ENCODE results near the gene LRGUK. TPM values are rescaled to one million over a fixed set of nuclear protein-coding genes. Genes with fewer than 3 reads are reported as not detected.
A peak's percentile ranks its signal among the peaks of the same experiment; 100 is the strongest.

The LRGUK gene
- total RNA-seq, 6 experiments from 2014 or later = 0.13 to 0.37 (median 0.31) TPM; not detected in 1

DNA sequence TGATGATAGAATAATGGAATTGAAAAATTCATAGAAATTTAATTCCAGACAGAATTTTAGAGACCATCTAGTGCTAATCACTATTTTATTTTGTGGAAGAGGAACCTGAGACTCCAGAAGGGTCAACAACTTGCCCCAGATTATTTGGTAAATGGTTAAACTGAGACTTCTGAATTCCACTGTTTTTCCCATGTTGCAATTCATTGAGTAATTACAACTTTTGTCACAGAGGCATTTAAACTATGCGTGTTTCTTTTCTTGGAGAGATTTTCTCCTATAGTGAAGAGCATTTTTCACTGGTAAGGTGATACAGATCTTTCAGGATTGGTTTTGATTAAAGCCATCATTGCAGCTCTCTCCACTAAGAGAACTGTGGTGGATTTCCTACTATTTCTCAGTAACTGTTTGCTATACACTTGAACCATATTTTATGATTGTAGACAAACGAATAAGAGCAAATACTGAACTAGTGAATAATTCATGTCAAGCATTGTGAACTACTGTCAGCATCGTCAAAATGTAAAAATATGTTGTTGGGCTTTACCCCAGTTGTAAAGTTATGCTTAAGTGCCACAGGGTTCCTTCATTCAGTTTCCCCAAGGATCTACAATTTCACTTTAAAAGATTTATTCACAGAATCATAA is 26.5 kb downstream of the LRGUK start:
- TF ChIP-seq, protein P1, sequence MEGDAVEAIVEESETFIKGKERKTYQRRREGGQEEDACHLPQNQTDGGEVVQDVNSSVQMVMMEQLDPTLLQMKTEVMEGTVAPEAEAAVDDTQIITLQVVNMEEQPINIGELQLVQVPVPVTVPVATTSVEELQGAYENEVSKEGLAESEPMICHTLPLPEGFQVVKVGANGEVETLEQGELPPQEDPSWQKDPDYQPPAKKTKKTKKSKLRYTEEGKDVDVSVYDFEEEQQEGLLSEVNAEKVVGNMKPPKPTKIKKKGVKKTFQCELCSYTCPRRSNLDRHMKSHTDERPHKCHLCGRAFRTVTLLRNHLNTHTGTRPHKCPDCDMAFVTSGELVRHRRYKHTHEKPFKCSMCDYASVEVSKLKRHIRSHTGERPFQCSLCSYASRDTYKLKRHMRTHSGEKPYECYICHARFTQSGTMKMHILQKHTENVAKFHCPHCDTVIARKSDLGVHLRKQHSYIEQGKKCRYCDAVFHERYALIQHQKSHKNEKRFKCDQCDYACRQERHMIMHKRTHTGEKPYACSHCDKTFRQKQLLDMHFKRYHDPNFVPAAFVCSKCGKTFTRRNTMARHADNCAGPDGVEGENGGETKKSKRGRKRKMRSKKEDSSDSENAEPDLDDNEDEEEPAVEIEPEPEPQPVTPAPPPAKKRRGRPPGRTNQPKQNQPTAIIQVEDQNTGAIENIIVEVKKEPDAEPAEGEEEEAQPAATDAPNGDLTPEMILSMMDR (IDR thresholded peaks at IDR 0.05) = no peak
- no peak for TF ChIP-seq POLR2A (IDR thresholded peaks at IDR 0.05)
- DNase-seq = no peak
- ATAC-seq = peak in 3 of 4 donors; percentile 36 to 59 (median 55)

DNA sequence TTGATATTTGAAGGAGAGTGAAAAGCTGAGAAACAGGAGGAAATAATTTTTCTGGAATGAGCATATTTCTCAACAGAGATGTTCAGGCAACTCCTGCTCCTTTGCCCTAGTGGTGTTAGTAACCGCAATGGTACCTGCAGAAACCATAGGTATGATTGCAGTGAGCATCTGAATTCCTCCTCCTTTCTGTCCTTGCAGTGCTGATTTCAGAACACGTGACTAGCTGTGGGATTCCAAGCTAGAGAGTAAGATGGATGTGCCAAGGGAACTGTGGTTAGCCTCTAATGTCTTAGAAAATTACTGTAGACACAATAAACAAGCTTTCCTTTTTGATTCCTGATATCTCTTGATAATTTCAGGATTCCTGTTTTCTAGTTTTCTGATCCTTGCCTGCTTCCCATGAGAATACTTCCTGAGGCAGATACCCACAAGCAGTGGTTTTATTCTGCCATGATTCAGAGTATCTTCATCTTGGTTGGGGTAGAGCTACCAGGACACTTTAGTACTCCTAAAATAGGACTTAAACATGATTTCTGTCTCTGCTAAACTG is 27.5 kb downstream of the LRGUK start:
- Histone ChIP-seq H3K4me3 (no peak overlapping the region), H3K4me1 (peaks cover 0 to 8% (median 0%) of the 10 kb centered on the region in 4 donors), H3K36me3 (no peaks in the 10 kb centered on the region), H3K27ac (no peak overlapping the region), H3K9me3 (no peaks in the 10 kb centered on the region), H3K27me3 (no peaks in the 10 kb centered on the region)
- no peak for DNase-seq
- WGBS (ENCODE audit: insufficient coverage, low coverage, low lambda C conversion rate, missing lambda C conversion rate) = 90% methylated on average over 2 of the region's 2 CpGs
- intact Hi-C loops (cut with DNase I) = no loop called here
- no peak for ATAC-seq
- TF ChIP-seq, protein P1 (IDR thresholded peaks at IDR 0.05) = no peak
- no peak for TF ChIP-seq POLR2A (IDR thresholded peaks at IDR 0.05)

More for the DNA sequence above, 26.5 kb downstream of the LRGUK start:
- Histone ChIP-seq H3K9me3 (no peaks in the 10 kb centered on the region), H3K4me3 (no peak overlapping the region), H3K27ac (no peak overlapping the region), H3K4me1 (peaks cover 0 to 8% (median 0%) of the 10 kb centered on the region in 4 donors), H3K36me3 (no peaks in the 10 kb centered on the region), H3K27me3 (no peaks in the 10 kb centered on the region)
- WGBS (ENCODE audit: insufficient coverage, low coverage, low lambda C conversion rate, missing lambda C conversion rate) = 37% methylated on average over 3 of the region's 3 CpGs
- intact Hi-C loops (cut with DNase I) = no loop called here

DNA sequence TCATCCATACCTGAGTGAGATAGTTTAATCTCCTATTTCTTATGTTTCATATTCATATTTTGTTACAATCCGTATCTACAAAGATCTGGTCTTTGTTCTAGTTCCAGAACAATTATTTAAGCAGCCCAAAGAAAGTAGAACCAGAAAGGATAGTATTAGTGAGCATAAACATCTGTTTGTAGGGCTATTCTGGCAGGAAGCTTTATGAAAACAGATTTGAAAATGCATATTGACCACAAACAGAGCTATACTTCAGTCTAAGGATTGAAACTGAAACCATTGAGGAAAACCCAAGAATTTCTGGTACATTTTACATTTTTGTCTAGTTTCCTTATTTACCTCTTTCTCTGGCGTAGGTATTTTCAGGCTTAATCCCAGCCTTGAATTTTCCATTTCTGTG is 28.1 kb downstream of the LRGUK start:
- no peak for ATAC-seq
- Histone ChIP-seq H3K4me3 (no peak overlapping the region), H3K36me3 (no peaks in the 10 kb centered on the region), H3K4me1 (peaks cover 0 to 8% (median 0%) of the 10 kb centered on the region in 4 donors), H3K27me3 (no peaks in the 10 kb centered on the region), H3K9me3 (no peaks in the 10 kb centered on the region), H3K27ac (no peak overlapping the region)
- DNase-seq = no peak
- 83% methylated on average over 2 of the region's 2 CpGs for WGBS (ENCODE audit: insufficient coverage, low coverage, low lambda C conversion rate, missing lambda C conversion rate)
- no peak for TF ChIP-seq POLR2A (IDR thresholded peaks at IDR 0.05)
- TF ChIP-seq, protein P1 (IDR thresholded peaks at IDR 0.05) = no peak
- intact Hi-C loops (cut with DNase I) = no loop called here

DNA sequence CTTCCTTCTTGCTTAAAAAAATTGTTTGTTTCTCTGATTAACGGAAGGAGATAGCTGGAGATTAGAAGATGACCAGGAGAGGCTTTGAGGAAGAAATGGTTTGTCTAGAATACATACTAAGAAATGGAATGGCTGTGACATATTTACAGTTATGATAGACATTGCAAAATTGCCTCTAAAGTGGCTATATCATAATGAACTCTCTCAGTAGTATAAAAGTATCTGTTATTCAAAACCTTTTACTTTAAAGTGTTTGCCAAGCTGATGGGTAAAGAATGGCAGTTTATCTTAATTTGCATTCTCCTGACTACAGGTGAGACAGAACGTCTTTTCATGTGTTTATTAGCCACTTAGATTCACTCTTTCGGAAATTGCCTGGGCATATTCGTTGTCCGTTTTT is 28.7 kb downstream of the LRGUK start:
- ATAC-seq = no peak
- no peak overlapping the region for H3K4me3 ChIP-seq
- H3K9me3 ChIP-seq = no peaks in the 10 kb centered on the region
- H3K27me3 ChIP-seq = no peaks in the 10 kb centered on the region
- H3K4me1 ChIP-seq = peaks cover 0 to 8% (median 0%) of the 10 kb centered on the region in 4 donors
- intact Hi-C loops (cut with DNase I) = no loop called here
- 86% methylated on average over 5 of the region's 5 CpGs for WGBS (ENCODE audit: insufficient coverage, low coverage, low lambda C conversion rate, missing lambda C conversion rate)
- no peak overlapping the region for H3K27ac ChIP-seq
- no peak for TF ChIP-seq POLR2A (IDR thresholded peaks at IDR 0.05)
- TF ChIP-seq, protein P1 (IDR thresholded peaks at IDR 0.05) = no peak
- DNase-seq = no peak
- no peaks in the 10 kb centered on the region for H3K36me3 ChIP-seq

Measured in right lobe of liver (tissue), 6 donors.